Stimulated activated CD8-positive, alpha-beta memory T cell treated with anti-CD3 and anti-CD28 coated beads, Interleukin-7, amount 100 ng/mL, for 24 hours (primary cell): ENCODE data around the gene ADGRL3.

ENCODE experiments used
- DNase-seq: peaks from one replicate; pipeline ENCODE4 v3.0.0-alpha.2; 2020; ENCODE audit warnings: low read depth

ADGRL3 gene

GRCh38 chr4:62003695-62004094 is 803.6 kb downstream of the ADGRL3 start:
- no peak for DNase-seq

DNA sequence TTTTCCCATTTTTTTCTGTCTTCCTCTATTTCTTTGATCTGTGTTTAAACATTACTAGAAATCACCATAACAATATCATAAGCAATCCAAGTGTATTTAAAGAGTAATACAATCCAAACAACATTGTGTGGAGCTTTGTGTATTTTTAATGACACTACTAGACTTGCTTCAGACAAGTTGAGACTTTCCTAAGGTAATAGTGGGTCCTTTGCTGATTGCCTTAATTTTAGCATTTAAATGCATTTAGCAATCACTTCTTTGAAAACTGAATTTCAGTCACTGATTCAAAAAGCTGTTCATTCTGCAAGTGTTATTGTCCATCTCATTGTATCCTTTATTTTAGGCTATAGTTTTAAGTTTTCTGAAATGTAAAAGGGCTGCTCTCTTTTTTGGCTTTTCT is 804.8 kb downstream of the ADGRL3 start:
- DNase-seq: no peak

GRCh38 chr4:62006108-62006507 is 806.0 kb downstream of the ADGRL3 start:
- no peak for DNase-seq

DNA sequence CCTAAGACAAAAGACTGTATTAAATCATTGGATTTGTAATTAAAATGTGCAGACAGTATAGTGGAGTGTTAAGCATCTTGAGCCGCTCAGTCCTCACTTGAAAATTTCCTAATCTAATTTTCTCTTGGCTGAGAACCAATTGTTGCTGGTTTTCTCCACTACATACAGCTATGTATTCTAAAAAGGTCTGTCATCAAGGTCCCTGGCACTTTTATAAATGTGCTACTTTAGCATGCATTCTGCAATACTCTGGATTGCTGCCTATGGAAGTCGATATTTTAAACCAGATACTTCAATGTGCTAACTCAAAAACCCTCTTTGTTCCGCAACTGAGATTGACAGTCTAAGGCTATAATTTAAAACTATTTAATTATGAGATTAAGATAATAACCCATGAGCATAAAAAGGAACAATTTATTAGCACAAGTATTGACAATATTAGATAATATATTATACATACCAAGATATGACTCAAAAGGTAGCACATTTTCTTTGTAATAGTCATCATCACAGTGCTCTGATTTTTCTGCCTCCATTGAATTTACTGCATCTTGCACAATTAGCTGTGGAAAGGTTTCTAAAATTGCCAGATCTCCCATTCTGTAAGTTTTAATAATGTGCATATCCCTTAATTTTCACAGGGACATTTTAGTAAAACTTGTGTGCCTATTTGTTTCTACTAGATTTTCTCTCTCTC is 815.1 kb downstream of the ADGRL3 start:
- DNase-seq: no peak

DNA sequence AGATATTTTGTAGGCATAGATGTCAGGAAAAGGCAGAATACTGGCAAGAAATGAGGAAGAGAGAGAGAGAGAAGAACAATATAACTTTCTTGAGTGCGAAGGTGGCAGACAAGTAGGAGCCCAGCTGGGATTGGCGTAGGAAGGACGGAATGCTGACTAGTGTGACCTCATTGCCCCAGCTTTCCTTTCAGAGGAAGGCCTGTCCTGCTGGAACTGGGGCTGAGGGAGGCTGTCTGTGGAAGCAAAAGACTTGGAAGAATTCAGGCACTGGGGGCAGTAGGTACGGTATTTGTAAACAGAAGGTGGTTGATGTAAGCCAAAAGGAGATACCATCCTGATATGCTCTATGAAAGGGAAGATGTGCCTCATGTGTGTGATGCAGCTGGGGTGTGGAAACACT is 818.4 kb downstream of the ADGRL3 start:
- no peak for DNase-seq

DNA sequence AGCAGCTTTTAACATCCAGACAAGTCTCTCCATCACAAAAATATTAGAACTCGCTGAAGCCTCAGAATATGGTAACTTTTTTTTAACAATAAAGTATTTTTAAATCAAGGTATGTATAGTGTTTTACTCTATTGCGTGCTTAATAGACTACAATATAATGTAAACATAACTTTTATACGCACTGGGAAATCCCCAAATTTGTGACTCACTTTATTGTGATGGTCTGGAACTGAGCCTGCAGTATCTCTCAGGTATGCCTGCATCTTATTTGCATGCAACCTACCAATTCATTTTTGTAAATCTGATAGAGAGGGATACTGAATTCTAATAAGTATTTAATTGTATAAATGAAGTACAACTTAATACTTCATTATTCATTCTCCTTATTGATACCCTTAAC is 823.5 kb downstream of the ADGRL3 start:
- DNase-seq: no peak

DNA sequence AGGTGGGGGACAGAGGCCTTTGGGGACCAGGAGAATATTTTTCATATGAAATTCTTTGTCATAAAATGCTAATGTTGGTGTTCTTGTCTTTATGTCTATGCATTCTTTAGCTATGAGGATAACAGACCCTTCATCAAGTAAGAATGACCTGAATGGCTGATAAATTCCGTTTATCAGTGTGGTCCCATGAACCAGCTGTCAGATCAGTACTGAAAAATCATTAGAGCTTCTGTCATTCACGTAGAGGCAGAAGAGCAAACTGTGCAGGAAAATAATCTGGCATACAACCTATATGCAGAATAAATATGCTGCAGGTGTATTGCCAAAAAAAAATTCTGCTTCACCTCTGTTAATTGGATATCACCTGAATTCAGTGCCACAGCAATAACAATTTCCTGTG is 828.6 kb downstream of the ADGRL3 start:
- no peak for DNase-seq

GRCh38 chr4:62030958-62031357 is 830.8 kb downstream of the ADGRL3 start:
- DNase-seq: no peak

DNA sequence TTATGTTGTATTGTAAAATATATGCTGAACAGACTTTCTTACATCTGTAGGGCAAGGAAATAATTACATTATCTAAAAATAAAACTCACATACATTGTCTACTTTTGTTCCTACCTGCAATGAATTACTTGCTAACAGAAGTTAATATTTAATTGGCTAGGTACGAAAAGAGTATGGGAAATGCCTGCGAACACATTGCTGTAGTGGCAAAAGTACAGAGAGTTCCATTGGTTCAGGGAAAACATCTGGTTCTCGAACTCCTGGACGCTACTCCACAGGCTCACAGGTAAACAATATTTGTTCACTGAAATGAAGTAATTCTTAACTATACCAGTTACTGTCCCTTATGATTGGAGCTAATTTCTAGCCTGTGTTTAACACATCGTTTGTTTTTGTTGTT is 837.4 kb downstream of the ADGRL3 start:
- no peak for DNase-seq

DNA sequence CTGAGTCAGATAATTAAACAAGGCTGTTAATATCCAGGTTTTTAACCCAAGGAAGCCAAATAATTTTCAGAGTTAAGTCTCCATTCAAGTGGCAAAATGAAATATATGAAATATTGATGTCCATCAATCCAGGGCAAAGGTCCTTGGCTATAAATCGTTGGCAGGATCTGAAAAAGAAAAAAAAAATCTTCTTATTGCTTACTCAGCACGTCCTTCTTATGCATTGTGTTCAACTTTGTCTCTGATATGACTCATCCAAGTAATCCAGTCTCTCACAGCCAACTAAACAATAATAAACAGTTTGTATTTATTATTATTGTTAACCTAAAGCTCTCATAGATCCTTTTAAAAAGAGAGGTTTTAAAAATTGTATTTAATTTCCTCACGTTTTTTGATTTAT is 851.2 kb downstream of the ADGRL3 start:
- DNase-seq: no peak

GRCh38 chr4:62053974-62054373 is 853.8 kb downstream of the ADGRL3 start:
- DNase-seq: no peak

DNA sequence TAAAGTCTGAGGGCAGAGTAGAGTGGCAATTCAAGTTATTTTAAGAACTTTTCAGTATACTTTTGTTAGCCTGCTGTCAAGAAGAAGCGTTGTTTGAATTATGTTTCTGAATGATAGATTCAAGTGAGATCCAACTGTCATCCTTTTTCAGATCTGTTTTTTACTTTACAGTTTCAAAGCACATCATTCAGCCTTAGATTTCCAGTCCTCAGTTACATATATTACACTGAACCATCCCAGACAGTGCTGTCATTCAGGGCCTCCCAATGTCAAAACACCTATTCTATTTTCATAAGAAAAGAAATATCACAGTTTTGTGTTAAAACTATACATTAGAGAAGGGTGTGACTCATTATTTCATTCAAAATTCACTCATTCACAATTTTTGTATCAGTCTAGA is 856.9 kb downstream of the ADGRL3 start:
- DNase-seq: no peak

DNA sequence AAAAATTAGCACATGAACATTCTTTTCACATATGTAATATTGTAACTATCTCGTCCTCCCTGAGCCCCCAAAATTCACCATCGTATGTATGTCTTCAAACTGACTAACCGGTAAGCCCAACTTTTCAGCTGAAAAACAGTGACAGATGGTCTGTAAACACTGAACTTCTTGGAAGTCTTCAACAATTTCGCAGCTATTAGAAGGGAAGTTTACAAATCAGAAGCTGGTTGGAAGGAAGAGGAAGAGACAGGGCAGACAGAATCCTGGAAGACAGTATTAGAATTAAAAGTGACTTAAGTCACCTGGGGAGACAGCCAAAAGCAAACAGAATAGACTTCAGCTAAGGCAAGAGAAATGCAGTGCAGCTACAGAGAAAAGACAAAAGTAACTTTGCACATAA is 858.4 kb downstream of the ADGRL3 start:
- no peak for DNase-seq

GRCh38 chr4:62070291-62070852 is 870.2 kb downstream of the ADGRL3 start:
- DNase-seq: no peak

DNA sequence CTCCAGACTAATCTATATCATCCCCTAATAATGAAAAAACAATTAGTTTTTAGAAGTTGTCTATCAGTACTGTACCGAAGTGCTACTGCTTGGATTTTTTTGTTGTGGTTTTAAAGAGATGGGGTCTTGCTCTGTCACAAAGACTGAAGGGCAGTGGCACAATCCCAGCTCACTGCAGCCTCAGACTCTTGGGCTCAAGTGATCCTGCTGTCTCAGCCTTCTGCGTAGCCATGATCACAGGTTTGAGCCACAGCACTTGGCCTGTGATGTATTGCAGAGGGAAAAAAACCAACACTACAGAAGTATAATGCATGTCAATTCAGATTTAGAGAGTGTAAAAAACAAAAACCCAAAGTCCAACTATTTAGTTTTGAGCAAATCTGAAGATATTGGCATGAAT is 875.0 kb downstream of the ADGRL3 start:
- DNase-seq: no peak

GRCh38 chr4:62075521-62075920 is 875.4 kb downstream of the ADGRL3 start:
- no peak for DNase-seq

- DNase-seq: no peak
Observed at GRCh38 chr4:62077406-62077805, 877.3 kb downstream of the ADGRL3 start.

DNA sequence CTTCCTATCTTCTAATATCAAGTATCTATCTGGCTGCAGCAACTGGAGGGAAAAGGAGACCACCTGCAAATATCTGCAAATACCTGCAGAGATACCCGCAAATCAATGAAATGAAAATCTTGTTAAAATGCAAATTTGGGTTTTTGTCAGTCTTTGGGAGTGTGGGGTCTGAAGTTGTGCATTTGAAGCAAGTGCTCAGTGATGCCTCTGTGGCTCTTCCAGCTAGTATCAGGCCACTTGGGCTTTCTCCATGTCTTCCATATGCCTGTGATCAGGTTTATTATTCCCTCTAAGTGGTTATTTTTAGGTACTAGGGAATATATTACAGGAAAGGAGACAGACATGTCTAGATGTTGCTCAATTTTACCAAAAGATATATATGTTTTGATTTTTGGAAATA is 880.3 kb downstream of the ADGRL3 start:
- DNase-seq: no peak

DNA sequence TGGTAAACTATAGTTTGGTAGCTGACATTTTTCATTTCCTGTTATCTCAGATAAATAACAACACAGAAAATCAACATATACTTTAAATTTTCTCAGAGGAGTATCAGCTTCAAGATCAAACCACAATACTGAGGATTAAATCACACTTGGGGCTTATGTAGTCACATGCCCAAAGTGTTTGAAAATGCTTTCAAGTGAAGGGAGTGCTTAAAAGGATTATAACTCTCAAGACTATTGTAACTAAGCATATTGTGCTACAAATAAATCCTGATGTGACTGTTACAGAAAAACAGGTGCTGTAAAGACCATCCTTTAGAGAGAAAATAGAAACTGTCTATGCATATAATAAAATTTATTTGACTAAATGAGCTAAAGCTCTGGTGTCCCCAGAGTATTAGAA is 887.6 kb downstream of the ADGRL3 start:
- no peak for DNase-seq

DNA sequence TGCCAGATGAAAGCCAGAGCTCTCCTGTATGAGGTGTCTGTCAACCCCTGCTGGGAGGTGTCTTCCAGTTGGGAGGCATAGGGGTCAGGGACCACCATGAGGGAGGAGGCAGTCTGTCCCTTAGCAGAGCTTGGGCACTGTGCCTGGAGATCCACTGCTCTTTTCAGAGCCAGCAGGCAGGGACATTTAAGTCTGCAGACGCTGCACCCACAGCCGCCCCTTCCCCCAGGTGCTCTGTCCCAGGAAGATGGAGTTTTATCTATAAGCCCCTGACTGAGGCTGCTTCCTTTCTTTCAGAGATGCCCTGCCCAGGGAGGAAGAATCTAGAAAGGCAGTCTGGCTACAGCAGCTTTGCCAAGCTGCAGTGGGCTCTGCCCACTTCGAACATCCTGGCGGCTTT is 893.6 kb downstream of the ADGRL3 start:
- DNase-seq: no peak

- DNase-seq: no peak
Observed at GRCh38 chr4:62096881-62097280, 896.8 kb downstream of the ADGRL3 start.

- no peak for DNase-seq
Observed at GRCh38 chr4:62115216-62115615, 915.1 kb downstream of the ADGRL3 start.

GRCh38 chr4:62117886-62118285 is 917.8 kb downstream of the ADGRL3 start:
- no peak for DNase-seq

DNA sequence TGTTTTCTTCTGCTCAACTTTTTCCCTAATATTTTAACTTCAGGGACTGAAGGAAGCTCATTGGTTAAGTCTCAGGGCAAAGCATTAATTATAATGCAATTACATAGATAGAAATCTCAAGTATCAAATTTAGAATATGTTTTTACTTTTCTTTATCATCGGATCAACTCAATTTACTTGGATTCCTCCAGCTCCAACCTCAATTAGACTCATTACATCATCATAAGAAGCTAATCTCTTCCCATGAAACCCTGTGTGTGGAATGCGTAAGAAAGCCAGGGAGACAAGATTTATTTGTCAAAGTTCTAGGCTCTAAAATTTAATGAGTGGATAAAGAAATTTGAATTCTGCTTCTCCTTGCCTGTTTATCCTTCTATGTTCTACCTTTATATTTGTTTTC is 918.4 kb downstream of the ADGRL3 start:
- DNase-seq: no peak
